Activated naive CD4-positive, alpha-beta T cell treated with anti-CD3 and anti-CD28 coated beads, Interleukin-2, amount 10 ng/mL, durations not matched to agents 7 days and 5 days (primary cell): ENCODE results near the gene TCF19.
A peak's percentile ranks its signal among the peaks of the same experiment; 100 is the strongest.
"Not testable (repeated sequence)": the region's sequence is repeated elsewhere in the genome, so short reads cannot be mapped to it uniquely, and the experiment has no call there.

ENCODE experiments used
- CTCF ChIA-PET: fragments of 350-600 bp; sonication (Branson Sonifier 250); formaldehyde crosslinking; loops from one replicate; lab custom pipeline; 2021; ENCODE audit warnings: antibody characterized with exemption; lab: Charles Lee
- DNase-seq: peaks from one replicate; pipeline ENCODE4 v3.0.0-alpha.2; 2020
- H3K27ac Mint-ChIP-seq: one replicate; pipeline ENCODE4 v1.8.0; 2021; ENCODE audit warnings: mild to moderate bottlenecking, moderate library complexity, mixed read lengths
- H3K27me3 Mint-ChIP-seq: one replicate; pipeline ENCODE4 v1.8.0; 2021; ENCODE audit warnings: mild to moderate bottlenecking, mixed read lengths
- H3K36me3 Mint-ChIP-seq: one replicate; pipeline ENCODE4 v1.8.0; 2021; ENCODE audit warnings: mixed read lengths
- H3K4me1 Mint-ChIP-seq: one replicate; pipeline ENCODE4 v1.8.0; 2021; ENCODE audit warnings: mixed read lengths
- H3K4me3 Mint-ChIP-seq: one replicate; pipeline ENCODE4 v1.8.0; 2021; ENCODE audit warnings: mild to moderate bottlenecking, moderate library complexity, mixed read lengths
- H3K9me3 Mint-ChIP-seq: one replicate; pipeline ENCODE4 v1.8.0; 2021; ENCODE audit warnings: mixed read lengths

TCF19 gene

GRCh38 chr6:31190488-31190887 is 32.1 kb downstream of the TCF19 start:
- peaks cover 23% of the 10 kb centered on the region for H3K4me1 Mint-ChIP-seq
- H3K27me3 Mint-ChIP-seq, result no peaks in the 10 kb centered on the region
- DNase-seq, result no peak
- H3K36me3 Mint-ChIP-seq, result peaks cover 3% of the 10 kb centered on the region
- no peak overlapping the region for H3K4me3 Mint-ChIP-seq
- no peak overlapping the region for H3K27ac Mint-ChIP-seq
- CTCF ChIA-PET, result interaction anchor here (5.5 kb wide), 1 partner anchor 53 kb away, joined by 46 read pairs; the partner anchor contains the start of gene PSORS1C2
- no peaks in the 10 kb centered on the region for H3K9me3 Mint-ChIP-seq

GRCh38 chr6:31192431-31193105 is 34.2 kb downstream of the TCF19 start:
- H3K27me3 Mint-ChIP-seq, H3K27ac Mint-ChIP-seq, H3K9me3 Mint-ChIP-seq, H3K4me3 Mint-ChIP-seq: not testable (repeated sequence)
- DNase-seq, result peak; percentile 78
- peaks cover 22% of the 10 kb centered on the region for H3K4me1 Mint-ChIP-seq
- peaks cover 12% of the 10 kb centered on the region for H3K36me3 Mint-ChIP-seq
- CTCF ChIA-PET, result interaction anchor here (0.5 to 5.5 kb wide), 14 partner anchors 9 to 175 kb away, joined by 3 to 46 read pairs (median 4); partner anchors contain the start of genes CCHCR1 and PSORS1C2

- Mint-ChIP-seq H3K9me3 (peaks cover 2% of the 10 kb centered on the region), H3K4me3 (no peak overlapping the region), H3K36me3 (peaks cover 13% of the 10 kb centered on the region), H3K27ac (no peak overlapping the region), H3K4me1 (peaks cover 24% of the 10 kb centered on the region), H3K27me3 (no peaks in the 10 kb centered on the region)
- DNase-seq, result no peak
- CTCF ChIA-PET, result interaction anchor here (1.1 to 5.5 kb wide), 7 partner anchors 10 to 171 kb away, joined by 3 to 46 read pairs (median 4); partner anchors contain the start of gene PSORS1C2
Observed at GRCh38 chr6:31193206-31193605, 34.8 kb downstream of the TCF19 start.

GRCh38 chr6:31194061-31194834 is 35.9 kb downstream of the TCF19 start:
- Mint-ChIP-seq H3K27me3 (no peaks in the 10 kb centered on the region), H3K36me3 (peaks cover 19% of the 10 kb centered on the region), H3K9me3 (peaks cover 2% of the 10 kb centered on the region), H3K27ac (no peak overlapping the region), H3K4me3 (no peak overlapping the region), H3K4me1 (peaks cover 31% of the 10 kb centered on the region)
- CTCF ChIA-PET, result interaction anchor here (1.1 to 6.2 kb wide), 5 partner anchors 53 to 223 kb away, joined by 3 to 65 read pairs (median 3); partner anchors contain the start of gene PSORS1C2
- no peak for DNase-seq

- CTCF ChIA-PET, result interaction anchor here (1.1 to 6.2 kb wide), 5 partner anchors 51 to 221 kb away, joined by 3 to 65 read pairs (median 3); partner anchors contain the start of gene PSORS1C2
- H3K9me3 Mint-ChIP-seq, H3K27ac Mint-ChIP-seq, H3K4me3 Mint-ChIP-seq, H3K27me3 Mint-ChIP-seq, DNase-seq: not testable (repeated sequence)
- Mint-ChIP-seq H3K4me1 (peaks cover 43% of the 10 kb centered on the region), H3K36me3 (peaks cover 30% of the 10 kb centered on the region)
Observed at GRCh38 chr6:31195308-31195979, 37.1 kb downstream of the TCF19 start.

- Mint-ChIP-seq H3K4me3 (peak overlapping the region; percentile 96), H3K4me1 (peaks cover 51% of the 10 kb centered on the region)
- CTCF ChIA-PET, result interaction anchor here (0.9 to 6.2 kb wide), 12 partner anchors 13 to 180 kb away, joined by 3 to 65 read pairs (median 3); partner anchors contain the start of gene PSORS1C2
Observed at GRCh38 chr6:31196251-31197022, 38.0 kb downstream of the TCF19 start.

GRCh38 chr6:31197559-31198305 is 39.3 kb downstream of the TCF19 start:
- CTCF ChIA-PET, result interaction anchor here (0.8 to 6.2 kb wide), 7 partner anchors 38 to 296 kb away, joined by 3 to 65 read pairs (median 4); partner anchors contain the start of gene PSORS1C2
- Mint-ChIP-seq H3K36me3 (peaks cover 48% of the 10 kb centered on the region), H3K4me3 (peak overlapping the region; percentile 96), H3K4me1 (peaks cover 61% of the 10 kb centered on the region), H3K27me3 (no peaks in the 10 kb centered on the region), H3K9me3 (peaks cover 12% of the 10 kb centered on the region), H3K27ac (peak overlapping the region; percentile 99)
- DNase-seq, result peak; percentile 98

More at GRCh38 chr6:31196251-31197022, 38.0 kb downstream of the TCF19 start:
- H3K36me3 Mint-ChIP-seq, result peaks cover 38% of the 10 kb centered on the region
- peak overlapping the region; percentile 99 for H3K27ac Mint-ChIP-seq
- not testable (repeated sequence) for DNase-seq, H3K27me3 Mint-ChIP-seq
- peaks cover 12% of the 10 kb centered on the region for H3K9me3 Mint-ChIP-seq

GRCh38 chr6:31199105-31199452 is 40.7 kb downstream of the TCF19 start:
- Mint-ChIP-seq H3K4me1 (peaks cover 74% of the 10 kb centered on the region), H3K27ac (peak overlapping the region; percentile 99), H3K9me3 (peaks cover 12% of the 10 kb centered on the region), H3K4me3 (peak overlapping the region; percentile 96), H3K36me3 (peaks cover 48% of the 10 kb centered on the region)
- not testable (repeated sequence) for H3K27me3 Mint-ChIP-seq, DNase-seq
- CTCF ChIA-PET, result interaction anchor here (6.2 kb wide), 1 partner anchor 167 kb away, joined by 65 read pairs; no protein-coding TSS in a partner anchor

- CTCF ChIA-PET, result interaction anchor here (2.1 kb wide), 1 partner anchor 164 kb away, joined by 10 read pairs; no protein-coding TSS in a partner anchor
- peak overlapping the region; percentile 40 for H3K4me3 Mint-ChIP-seq
- DNase-seq, result no peak
- H3K36me3 Mint-ChIP-seq, result peaks cover 40% of the 10 kb centered on the region
- peak overlapping the region; percentile 98 for H3K27ac Mint-ChIP-seq
- peaks cover 71% of the 10 kb centered on the region for H3K4me1 Mint-ChIP-seq
- H3K9me3 Mint-ChIP-seq, result peaks cover 10% of the 10 kb centered on the region
- no peaks in the 10 kb centered on the region for H3K27me3 Mint-ChIP-seq
Observed at GRCh38 chr6:31202259-31203166, 44.1 kb downstream of the TCF19 start.

- H3K27me3 Mint-ChIP-seq, result no peaks in the 10 kb centered on the region
- peak; percentile 54 for DNase-seq
- CTCF ChIA-PET, result interaction anchor here (2.1 kb wide), 1 partner anchor 163 kb away, joined by 10 read pairs; no protein-coding TSS in a partner anchor
- H3K27ac Mint-ChIP-seq, result peak overlapping the region; percentile 98
- H3K4me3 Mint-ChIP-seq, result peak overlapping the region; percentile 79
- H3K9me3 Mint-ChIP-seq, result peaks cover 10% of the 10 kb centered on the region
- peaks cover 39% of the 10 kb centered on the region for H3K36me3 Mint-ChIP-seq
- peaks cover 69% of the 10 kb centered on the region for H3K4me1 Mint-ChIP-seq
Observed at GRCh38 chr6:31203345-31203979, 45.1 kb downstream of the TCF19 start.

GRCh38 chr6:31204751-31205145 is 46.4 kb downstream of the TCF19 start:
- H3K27ac Mint-ChIP-seq, result peak overlapping the region; percentile 98
- H3K27me3 Mint-ChIP-seq, result no peaks in the 10 kb centered on the region
- DNase-seq, result no peak
- H3K36me3 Mint-ChIP-seq, result peaks cover 28% of the 10 kb centered on the region
- peaks cover 57% of the 10 kb centered on the region for H3K4me1 Mint-ChIP-seq
- H3K9me3 Mint-ChIP-seq, result peaks cover 10% of the 10 kb centered on the region
- CTCF ChIA-PET, result no interaction called here
- H3K4me3 Mint-ChIP-seq, result peak overlapping the region; percentile 79
